Ovary (tissue), 3 donors: ENCODE data around the gene SYCP2L.

Experiments
- CTCF ChIP-seq, 3 donors: fragments of 450-650 bp in 2 of 3; fragments of 200-600 bp in 1 of 3; IDR thresholded peaks; one replicate each; pipeline versions ENCODE4 v1.5.1 to v1.8.0; 2016 to 2022; ENCODE audit warnings: antibody characterized with exemption in 3 of 3, mild to moderate bottlenecking in 1 of 3
- EP300 ChIP-seq: sonication (generic); formaldehyde crosslinking; IDR thresholded peaks from one replicate; pipeline ENCODE4 v1.6.1; 2017; ENCODE audit warnings: antibody characterized with exemption
- POLR2A ChIP-seq: fragments of 450-650 bp; IDR thresholded peaks from one replicate; pipeline ENCODE4 v1.6.1; 2017; ENCODE audit warnings: antibody characterized with exemption, mild to moderate bottlenecking, moderate library complexity
- donor health status: DM: no; HTN: no; CAD: no.

GRCh38 chr6:10908228-10908627, 21.4 kb downstream of the SYCP2L start:
- TF ChIP-seq CTCF (IDR thresholded peaks at IDR 0.05) (no peak), POLR2A (no peak), EP300 (no peak)
